GM18511 (cell line): ENCODE results near the gene UBAP2L.
"Not testable (repeated sequence)": the region's sequence is repeated elsewhere in the genome, so short reads cannot be mapped to it uniquely, and the experiment has no call there.

Source experiments
- ATAC-seq: cut with Tn5 transposase; IDR thresholded peaks from one replicate; pipeline ENCODE4 v1.9.1; 2021; ENCODE audit warnings: mild to moderate bottlenecking, moderate library complexity; ENCODE audit not compliant: unreplicated experiment

UBAP2L gene

DNA sequence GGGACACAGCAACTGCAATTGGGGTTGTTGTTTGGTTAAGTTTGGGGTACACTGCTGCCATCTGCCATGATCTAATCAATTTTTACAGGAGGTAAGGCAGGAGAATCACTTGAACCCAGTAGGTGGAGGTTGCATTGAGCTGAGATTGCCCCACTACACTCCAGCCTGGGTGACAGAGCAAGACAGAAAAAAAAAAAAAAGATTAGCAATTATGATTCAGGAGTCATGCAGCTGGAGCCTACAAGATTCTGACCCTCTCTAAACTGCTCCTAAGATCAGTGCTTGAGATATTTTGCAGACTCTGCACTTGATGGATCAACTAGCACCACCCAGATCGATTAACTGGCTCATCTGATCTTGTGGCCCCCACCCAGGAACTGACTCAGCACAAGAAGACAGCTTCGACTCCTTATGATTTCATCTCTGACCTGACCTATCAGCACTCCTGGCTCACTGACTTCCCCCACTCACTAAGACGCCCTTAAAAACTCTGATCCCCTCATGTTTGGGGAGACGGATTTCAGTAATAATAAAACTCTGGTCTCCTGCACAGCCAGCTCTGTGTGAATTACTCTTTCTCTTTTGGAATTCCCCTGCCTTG, 87.0 kb downstream of the UBAP2L start:
- not testable (repeated sequence) for ATAC-seq

DNA sequence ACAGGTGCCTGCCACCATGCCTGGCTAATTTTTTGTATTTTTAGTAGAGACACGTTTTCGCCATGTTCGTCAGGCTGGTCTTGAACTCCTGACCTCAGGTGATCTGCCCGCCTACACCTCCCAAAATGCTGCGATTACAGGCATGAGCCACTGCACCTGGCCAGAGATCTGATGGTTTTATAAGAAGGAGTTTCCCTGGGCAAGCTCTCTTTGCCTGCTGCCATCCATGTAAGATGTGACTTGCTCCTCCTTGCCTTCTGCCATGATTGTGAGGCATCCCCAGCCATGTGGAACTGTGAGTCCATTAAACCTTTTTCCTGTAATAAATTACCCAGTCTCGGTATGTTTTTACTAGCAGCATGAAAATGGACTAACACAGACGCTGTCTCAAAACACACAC, 88.4 kb downstream of the UBAP2L start:
- ATAC-seq, result not testable (repeated sequence)

DNA sequence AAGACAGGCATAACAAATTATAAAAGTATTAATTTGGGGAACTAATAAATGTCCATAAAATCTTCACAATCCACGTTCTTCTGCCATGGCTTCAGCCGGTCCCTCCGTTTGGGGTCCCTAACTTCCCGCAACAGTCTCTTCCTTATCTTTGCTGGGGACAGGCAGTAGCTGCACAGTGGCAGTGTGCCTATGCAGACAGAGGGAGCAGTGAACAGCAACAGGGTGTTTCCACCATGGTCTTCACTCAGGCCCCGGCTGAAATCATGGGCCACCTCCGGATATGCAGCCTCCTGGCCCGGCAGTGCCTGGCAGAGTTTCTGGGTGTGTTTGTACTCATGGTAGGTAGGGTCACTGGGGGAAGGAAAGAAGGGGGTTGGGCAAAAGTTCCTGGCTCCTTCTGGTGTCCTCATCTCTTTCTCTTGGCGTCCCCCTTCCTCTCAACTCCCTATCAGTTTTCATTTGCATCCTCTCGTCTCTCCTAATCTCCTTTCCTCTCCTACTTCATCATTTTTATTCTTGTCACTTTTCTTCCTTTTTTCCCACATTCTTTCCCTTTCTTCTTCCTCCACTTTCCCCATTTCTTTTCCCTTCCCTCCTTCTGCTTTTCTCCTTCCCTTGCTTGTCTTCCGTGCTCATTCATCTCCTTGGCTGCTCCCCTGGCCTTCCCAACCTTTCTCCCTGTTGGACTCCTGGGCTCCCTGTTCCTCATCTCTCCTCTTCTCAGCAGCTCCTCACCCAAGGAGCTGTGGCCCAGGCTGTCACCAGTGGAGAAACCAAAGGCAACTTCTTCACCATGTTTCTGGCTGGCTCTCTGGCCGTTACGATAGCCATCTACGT, 91.7 kb downstream of the UBAP2L start:
- ATAC-seq, result not testable (repeated sequence)

DNA sequence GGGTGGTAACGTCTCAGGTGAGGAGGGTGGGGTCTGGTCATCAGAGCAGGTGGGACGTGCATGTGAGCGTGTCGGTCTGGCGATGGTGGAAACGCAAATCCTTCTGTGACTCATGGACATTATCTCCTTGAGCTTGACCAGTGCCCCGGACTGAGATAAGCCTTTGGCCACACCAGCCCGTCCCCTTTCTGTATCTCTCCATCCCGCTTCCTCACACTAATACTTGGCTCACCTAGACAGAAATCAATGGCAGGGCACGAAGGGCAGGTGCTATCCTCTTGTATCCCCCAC, 92.3 kb downstream of the UBAP2L start:
- no peak for ATAC-seq

DNA sequence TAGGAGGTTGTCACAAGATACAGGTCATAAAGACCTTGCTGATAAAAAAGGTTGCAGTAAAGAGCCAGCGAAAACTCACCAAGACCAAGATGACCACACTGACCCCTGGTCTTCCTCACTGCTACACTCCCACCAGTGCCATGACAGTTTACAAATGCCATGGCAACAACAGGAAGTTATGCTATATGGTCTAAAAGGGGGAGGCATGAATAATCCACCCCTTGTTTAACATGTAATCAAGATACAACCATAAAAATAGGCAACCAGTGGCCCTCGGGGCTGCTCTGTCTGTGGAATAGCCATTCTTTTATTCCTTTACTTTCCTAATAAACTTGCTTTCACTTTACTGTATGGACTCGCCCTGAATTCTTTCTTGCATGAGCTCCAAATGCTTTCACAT, 93.5 kb downstream of the UBAP2L start:
- not testable (repeated sequence) for ATAC-seq

DNA sequence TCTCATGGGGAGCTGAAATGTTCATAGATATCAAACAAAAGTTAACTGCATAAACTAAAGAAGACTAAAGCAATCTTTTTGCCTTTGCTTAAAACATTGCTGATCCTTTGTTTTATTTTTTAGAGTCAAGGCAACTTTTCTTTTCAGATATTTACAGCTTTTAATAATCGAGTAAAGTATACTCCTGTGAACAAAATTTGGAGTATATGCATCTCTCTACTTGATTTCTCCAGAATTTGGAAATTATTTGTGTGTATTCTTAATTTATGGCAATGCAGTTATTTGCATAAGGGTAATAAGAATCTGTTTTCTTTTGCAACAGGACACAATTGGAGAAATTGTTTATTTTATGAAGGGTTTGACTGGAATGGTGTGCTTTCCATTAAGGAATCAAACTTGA, 95.9 kb downstream of the UBAP2L start:
- no peak for ATAC-seq

DNA sequence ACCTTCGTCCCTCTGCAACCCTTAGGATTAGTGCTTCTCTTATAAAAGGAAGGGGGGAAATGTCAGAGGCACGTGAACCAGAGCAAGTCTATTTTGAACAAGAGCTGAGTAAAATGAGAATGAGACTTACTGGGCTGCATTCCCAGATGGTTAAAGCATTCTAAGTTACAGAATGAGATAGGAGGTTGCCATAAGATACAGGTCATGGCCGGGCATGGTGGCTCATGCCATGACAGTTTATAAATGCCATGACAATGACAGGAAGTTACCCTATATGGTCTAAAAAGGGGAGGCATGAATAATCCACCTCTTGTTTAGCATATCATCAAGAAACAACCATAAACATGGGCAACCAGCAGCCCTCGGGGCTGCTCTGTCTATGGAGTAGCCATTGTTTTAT, 97.6 kb downstream of the UBAP2L start:
- no peak for ATAC-seq
